HL-60 (cell line): ENCODE results near the gene FEN1.

ENCODE experiments used
- DNase-seq, 2 experiments: peaks; one replicate each; pipeline ENCODE4 v3.0.0-alpha.2; 2010 to 2020; ENCODE audit warnings: low read depth in 1 of 2, low spot score in 1 of 2
- H3K27ac ChIP-seq: fragments of 250-450 bp; sonication (Bioruptor Pico); replicated peaks from 2 replicates; pipeline ENCODE4 v1.5.1; 2020; ENCODE audit warnings: mild to moderate bottlenecking, moderate library complexity
- H3K27me3 ChIP-seq: fragments of 250-450 bp; sonication (Bioruptor Pico); 2 replicates; pipeline ENCODE4 v1.5.1; 2021; ENCODE audit warnings: mild to moderate bottlenecking, moderate library complexity; ENCODE audit not compliant: insufficient read depth, poor library complexity, severe bottlenecking
- H3K4me3 ChIP-seq: replicated peaks from 2 replicates; pipeline ENCODE4 v1.5.1; 2011; ENCODE audit warnings: mild to moderate bottlenecking, control low read depth, low read length; ENCODE audit not compliant: insufficient read depth
- CTCF ChIP-seq: IDR thresholded peaks from one replicate; pipeline ENCODE4 v1.5.1; 2011; ENCODE audit warnings: low read length, control low read depth, inconsistent platforms; ENCODE audit not compliant: insufficient read depth
- GABPA ChIP-seq: IDR thresholded peaks from 2 replicates; pipeline ENCODE4 v1.6.1; 2012; ENCODE audit warnings: low read depth
- POLR2AphosphoS5 ChIP-seq: IDR thresholded peaks from 2 replicates; pipeline ENCODE4 v1.6.1; 2012; ENCODE audit warnings: low read depth
- REST ChIP-seq: IDR thresholded peaks from 2 replicates; pipeline ENCODE4 v1.6.1; 2012; ENCODE audit warnings: low read depth; ENCODE audit not compliant: insufficient replicate concordance
- SPI1 ChIP-seq: IDR thresholded peaks from 2 replicates; pipeline ENCODE4 v1.6.1; 2012; ENCODE audit warnings: low read depth, mild to moderate bottlenecking, borderline replicate concordance

The FEN1 gene

GRCh38 chr11:61793083-61793828 lies 545 bp downstream of the FEN1 start:
- Histone ChIP-seq H3K4me3 (peak overlapping the region; percentile 78), H3K27me3 (no peaks in the 10 kb centered on the region), H3K27ac (peak overlapping the region; percentile 100)
- TF ChIP-seq CTCF: no peak
- TF ChIP-seq GABPA: no peak
- TF ChIP-seq POLR2AphosphoS5: no peak; the same call in 1 of the 2 replicates
- TF ChIP-seq REST: no peak
- TF ChIP-seq SPI1: no peak
- DNase-seq: no peak

- Histone ChIP-seq H3K27me3 (no peaks in the 10 kb centered on the region), H3K4me3 (peak overlapping the region; percentile 78), H3K27ac (peak overlapping the region; percentile 100)
- TF ChIP-seq CTCF (no peak), POLR2AphosphoS5 (no peak), REST (no peak), GABPA (no peak), SPI1 (no peak)
- DNase-seq: no peak
Measured at GRCh38 chr11:61793829-61794204, 1.1 kb downstream of the FEN1 start.

GRCh38 chr11:61794579-61794978 lies 1.9 kb downstream of the FEN1 start:
- Histone ChIP-seq H3K27ac (no peak overlapping the region), H3K4me3 (no peak overlapping the region), H3K27me3 (no peaks in the 10 kb centered on the region)
- DNase-seq: no peak
- TF ChIP-seq GABPA (no peak), CTCF (no peak), REST (no peak), SPI1 (no peak), POLR2AphosphoS5 (no peak)
